ENCODE results near the gene TIAM1. TPM values are rescaled to one million over a fixed set of nuclear protein-coding genes. Genes with fewer than 3 reads are reported as not detected.

Gene TIAM1
- total and polyA plus RNA-seq, 4 donors: 3.5 to 58.0 (median 11.8) TPM

- 51 to 74% methylated on average over 12 of the region's 12 CpGs for WGBS, 2 donors
- no peaks in the 10 kb centered on the region for H3K9me3 ChIP-seq (ENCODE audit: control insufficient read depth in 4 of 4, insufficient read depth in 3 of 4, low read length in 3 of 4)
- DNase-seq (peak; percentile 20 to 43 (median 31)), ATAC-seq (ENCODE audit: insufficient read depth, low FRiP score) (no peak)
- TF ChIP-seq, protein P1, sequence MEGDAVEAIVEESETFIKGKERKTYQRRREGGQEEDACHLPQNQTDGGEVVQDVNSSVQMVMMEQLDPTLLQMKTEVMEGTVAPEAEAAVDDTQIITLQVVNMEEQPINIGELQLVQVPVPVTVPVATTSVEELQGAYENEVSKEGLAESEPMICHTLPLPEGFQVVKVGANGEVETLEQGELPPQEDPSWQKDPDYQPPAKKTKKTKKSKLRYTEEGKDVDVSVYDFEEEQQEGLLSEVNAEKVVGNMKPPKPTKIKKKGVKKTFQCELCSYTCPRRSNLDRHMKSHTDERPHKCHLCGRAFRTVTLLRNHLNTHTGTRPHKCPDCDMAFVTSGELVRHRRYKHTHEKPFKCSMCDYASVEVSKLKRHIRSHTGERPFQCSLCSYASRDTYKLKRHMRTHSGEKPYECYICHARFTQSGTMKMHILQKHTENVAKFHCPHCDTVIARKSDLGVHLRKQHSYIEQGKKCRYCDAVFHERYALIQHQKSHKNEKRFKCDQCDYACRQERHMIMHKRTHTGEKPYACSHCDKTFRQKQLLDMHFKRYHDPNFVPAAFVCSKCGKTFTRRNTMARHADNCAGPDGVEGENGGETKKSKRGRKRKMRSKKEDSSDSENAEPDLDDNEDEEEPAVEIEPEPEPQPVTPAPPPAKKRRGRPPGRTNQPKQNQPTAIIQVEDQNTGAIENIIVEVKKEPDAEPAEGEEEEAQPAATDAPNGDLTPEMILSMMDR (IDR thresholded peaks at IDR 0.05; ENCODE audit: control extremely low read depth, extremely low read depth): no peak
- H3K4me1 ChIP-seq (ENCODE audit: control insufficient read depth in 5 of 5, insufficient read depth in 5 of 5, low read length in 5 of 5): peaks cover 0 to 10% (median 6%) of the 10 kb centered on the region in 5 donors
- H3K4me3 ChIP-seq: no peak overlapping the region
- peaks cover 0 to 15% (median 3%) of the 10 kb centered on the region in 4 donors for H3K36me3 ChIP-seq (ENCODE audit: control insufficient read depth in 4 of 4, insufficient read depth in 4 of 4, low read length in 4 of 4)
- no peaks in the 10 kb centered on the region for H3K27me3 ChIP-seq (ENCODE audit: control insufficient read depth in 3 of 3, insufficient read depth in 3 of 3, low read length in 2 of 3)
- no peak overlapping the region for H3K9ac ChIP-seq (ENCODE audit: insufficient read depth in 1 of 2, low read length in 2 of 2)
- no peak overlapping the region for H3K27ac ChIP-seq (ENCODE audit: low read depth in 1 of 2, low read length in 1 of 2)
Observed at GRCh38 chr21:31218830-31219608, 125.0 kb downstream of the TIAM1 start.

DNA sequence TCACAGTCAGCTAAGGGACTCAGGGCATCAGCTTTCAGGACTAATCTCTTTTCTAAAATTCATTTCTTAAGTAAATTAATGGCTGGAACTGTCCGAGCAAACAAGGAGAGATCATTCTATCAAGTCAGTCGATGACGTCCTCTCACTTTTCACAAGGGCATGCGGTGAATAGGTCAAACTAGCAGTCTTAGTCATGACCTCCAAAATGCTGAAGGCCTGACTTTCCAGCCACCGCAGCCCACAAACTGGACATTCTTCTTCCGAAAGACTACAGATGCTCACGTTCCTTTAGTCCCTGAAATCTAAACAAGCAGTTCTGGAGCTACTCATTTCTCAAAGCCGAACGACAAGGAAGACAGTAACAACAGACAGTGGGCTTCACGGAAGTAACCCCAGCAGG lies 127.9 kb downstream of the TIAM1 start:
- no peak overlapping the region for H3K4me3 ChIP-seq
- no peak for ATAC-seq (ENCODE audit: insufficient read depth, low FRiP score)
- H3K9ac ChIP-seq (ENCODE audit: insufficient read depth in 1 of 2, low read length in 2 of 2): no peak overlapping the region
- no peaks in the 10 kb centered on the region for H3K27me3 ChIP-seq (ENCODE audit: control insufficient read depth in 3 of 3, insufficient read depth in 3 of 3, low read length in 2 of 3)
- 92 to 93% methylated on average over 10 of the region's 10 CpGs for WGBS, 2 donors
- H3K36me3 ChIP-seq (ENCODE audit: control insufficient read depth in 4 of 4, insufficient read depth in 4 of 4, low read length in 4 of 4): peaks cover 0 to 15% (median 5%) of the 10 kb centered on the region in 4 donors
- no peak overlapping the region for H3K27ac ChIP-seq (ENCODE audit: low read depth in 1 of 2, low read length in 1 of 2)
- TF ChIP-seq, protein P1 (IDR thresholded peaks at IDR 0.05; ENCODE audit: control extremely low read depth, extremely low read depth): no peak
- H3K4me1 ChIP-seq (ENCODE audit: control insufficient read depth in 5 of 5, insufficient read depth in 5 of 5, low read length in 5 of 5): peaks cover 0 to 10% (median 4%) of the 10 kb centered on the region in 5 donors
- no peaks in the 10 kb centered on the region for H3K9me3 ChIP-seq (ENCODE audit: control insufficient read depth in 4 of 4, insufficient read depth in 3 of 4, low read length in 3 of 4)
- DNase-seq: no peak

GRCh38 chr21:31213787-31214186 lies 130.3 kb downstream of the TIAM1 start:
- 87 to 90% methylated on average over 2 of the region's 2 CpGs for WGBS, 2 donors
- Histone ChIP-seq H3K27me3 (ENCODE audit: control insufficient read depth in 3 of 3, insufficient read depth in 3 of 3, low read length in 2 of 3) (no peaks in the 10 kb centered on the region), H3K36me3 (ENCODE audit: control insufficient read depth in 4 of 4, insufficient read depth in 4 of 4, low read length in 4 of 4) (peaks cover 0 to 28% (median 9%) of the 10 kb centered on the region in 4 donors), H3K4me3 (no peak overlapping the region), H3K9ac (ENCODE audit: insufficient read depth in 1 of 2, low read length in 2 of 2) (no peak overlapping the region), H3K9me3 (ENCODE audit: control insufficient read depth in 4 of 4, insufficient read depth in 3 of 4, low read length in 3 of 4) (no peaks in the 10 kb centered on the region), H3K4me1 (ENCODE audit: control insufficient read depth in 5 of 5, insufficient read depth in 5 of 5, low read length in 5 of 5) (no peaks in the 10 kb centered on the region), H3K27ac (ENCODE audit: low read depth in 1 of 2, low read length in 1 of 2) (no peak overlapping the region)
- TF ChIP-seq, protein P1 (IDR thresholded peaks at IDR 0.05; ENCODE audit: control extremely low read depth, extremely low read depth): no peak
- no peak for ATAC-seq (ENCODE audit: insufficient read depth, low FRiP score)
- DNase-seq: no peak

All from lung (tissue), 12 donors.